ENCODE measurements around the gene CNTROB. TPM values are rescaled to one million over a fixed set of nuclear protein-coding genes. Genes with fewer than 3 reads are reported as not detected.

Gene CNTROB
- total RNA-seq, 2 donors from 2014 or later = 14.0 to 27.0 TPM

DNA sequence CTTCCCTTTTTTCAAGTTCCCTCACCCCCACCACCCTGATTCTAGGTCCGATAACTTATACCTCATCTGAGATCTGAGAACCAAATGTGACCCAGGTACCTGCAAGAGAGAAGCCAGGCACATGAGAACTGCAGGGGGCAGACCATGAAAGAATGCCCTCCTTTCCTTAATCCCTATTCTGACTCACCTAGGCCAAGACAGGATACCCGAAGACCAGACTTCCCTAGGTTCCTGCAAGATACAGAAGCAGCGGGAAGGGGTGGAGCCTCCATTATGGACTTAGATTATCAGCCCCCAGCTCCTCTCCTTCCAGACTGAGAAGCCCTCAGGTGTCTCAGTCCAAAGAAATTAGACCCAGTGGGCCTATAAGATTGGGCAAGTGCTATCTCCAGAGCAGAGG is 4.4 kb upstream of the CNTROB start:
- no peaks in the 10 kb centered on the region for H3K36me3 ChIP-seq (replicated peaks in 1 of 2; ENCODE audit: insufficient read depth in 1 of 2, low read depth in 2 of 2)
- intact Hi-C loops (cut with DNase I) = no loop called here
- no peaks in the 10 kb centered on the region for H3K9me3 ChIP-seq
- WGBS, 2 donors = 58 to 79% methylated on average over 2 to 3 of the region's 3 CpGs
- no peak overlapping the region for H3K27ac ChIP-seq
- TF ChIP-seq, protein P1, sequence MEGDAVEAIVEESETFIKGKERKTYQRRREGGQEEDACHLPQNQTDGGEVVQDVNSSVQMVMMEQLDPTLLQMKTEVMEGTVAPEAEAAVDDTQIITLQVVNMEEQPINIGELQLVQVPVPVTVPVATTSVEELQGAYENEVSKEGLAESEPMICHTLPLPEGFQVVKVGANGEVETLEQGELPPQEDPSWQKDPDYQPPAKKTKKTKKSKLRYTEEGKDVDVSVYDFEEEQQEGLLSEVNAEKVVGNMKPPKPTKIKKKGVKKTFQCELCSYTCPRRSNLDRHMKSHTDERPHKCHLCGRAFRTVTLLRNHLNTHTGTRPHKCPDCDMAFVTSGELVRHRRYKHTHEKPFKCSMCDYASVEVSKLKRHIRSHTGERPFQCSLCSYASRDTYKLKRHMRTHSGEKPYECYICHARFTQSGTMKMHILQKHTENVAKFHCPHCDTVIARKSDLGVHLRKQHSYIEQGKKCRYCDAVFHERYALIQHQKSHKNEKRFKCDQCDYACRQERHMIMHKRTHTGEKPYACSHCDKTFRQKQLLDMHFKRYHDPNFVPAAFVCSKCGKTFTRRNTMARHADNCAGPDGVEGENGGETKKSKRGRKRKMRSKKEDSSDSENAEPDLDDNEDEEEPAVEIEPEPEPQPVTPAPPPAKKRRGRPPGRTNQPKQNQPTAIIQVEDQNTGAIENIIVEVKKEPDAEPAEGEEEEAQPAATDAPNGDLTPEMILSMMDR (IDR thresholded peaks at IDR 0.05) = no peak
- TF ChIP-seq POLR2A (IDR thresholded peaks at IDR 0.05) = no peak
- H3K27me3 ChIP-seq = no peaks in the 10 kb centered on the region
- no peak overlapping the region for H3K4me3 ChIP-seq
- DNase-seq = no peak
- no peak for ATAC-seq
- H3K4me1 ChIP-seq = peaks cover 20% of the 10 kb centered on the region

DNA sequence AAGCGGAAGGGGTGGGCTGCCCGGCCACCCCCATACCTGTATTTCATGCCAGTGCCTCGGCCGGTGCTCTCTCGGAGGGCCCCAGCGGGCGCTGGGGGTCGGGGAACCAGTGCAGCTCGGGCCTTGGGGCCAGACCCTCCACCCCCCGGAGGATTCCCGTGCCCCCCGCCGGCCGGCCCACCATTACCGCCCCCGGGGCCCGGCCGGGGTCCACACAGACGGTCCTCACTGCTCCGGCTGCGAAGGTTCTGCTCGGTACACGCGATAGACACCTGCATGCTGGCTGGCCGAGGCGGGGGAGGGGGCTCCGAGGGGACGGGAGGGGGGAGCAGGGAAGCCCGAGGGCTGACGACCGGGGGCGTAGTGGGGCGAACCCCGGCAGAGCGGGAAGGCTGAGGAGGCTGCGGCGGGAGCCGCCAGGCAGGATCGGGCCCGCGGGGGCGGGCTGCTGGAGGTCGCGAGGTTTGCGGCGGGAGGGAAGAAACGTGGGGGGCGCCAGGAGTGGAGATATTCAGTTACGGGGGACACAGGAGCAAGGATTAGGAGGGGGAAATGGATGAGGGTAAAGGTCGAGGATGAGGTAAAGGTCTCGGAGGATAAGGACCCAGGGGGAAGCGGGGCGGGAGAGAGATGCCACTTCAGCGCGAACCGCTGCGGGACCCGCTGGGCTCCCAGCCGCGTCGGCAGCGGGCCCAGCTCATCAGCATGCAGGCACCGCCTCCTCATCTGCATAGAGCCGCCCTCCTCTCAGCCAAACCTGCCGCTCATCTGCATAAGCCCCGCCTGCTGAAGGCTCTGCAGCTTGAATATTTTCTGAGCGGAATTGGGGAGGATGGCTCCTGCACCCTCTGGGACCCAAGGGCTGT is 2.6 kb upstream of the CNTROB start, which contains the start of gene KCNAB3:
Gene KCNAB3, minus strand, starts transcription at position 699 of the 866 bp plus-strand sequence. Its CDS starts 421 bp downstream, at position 278.
- H3K9me3 ChIP-seq = no peaks in the 10 kb centered on the region
- H3K27ac ChIP-seq = no peak within 1 kb of the TSS
- intact Hi-C loops (cut with DNase I) = loop anchor here (5.0 kb wide), 1 partner anchor 58 kb away; no protein-coding TSS in a partner anchor
- TF ChIP-seq, protein P1 (IDR thresholded peaks at IDR 0.05) = no peak
- no peak for TF ChIP-seq POLR2A (IDR thresholded peaks at IDR 0.05)
- no peaks in the 10 kb centered on the region for H3K27me3 ChIP-seq
- no peaks in the 10 kb centered on the region for H3K36me3 ChIP-seq (replicated peaks in 1 of 2; ENCODE audit: insufficient read depth in 1 of 2, low read depth in 2 of 2)
- WGBS, 2 donors = 72 to 87% methylated on average over 43 to 56 of the region's 67 CpGs
- peaks cover 24% of the 10 kb centered on the region for H3K4me1 ChIP-seq
- ATAC-seq = no peak
- peak in 3 of 4 donors; percentile 19 to 30 (median 26) for DNase-seq
- no peak within 1 kb of the TSS for H3K4me3 ChIP-seq

DNA sequence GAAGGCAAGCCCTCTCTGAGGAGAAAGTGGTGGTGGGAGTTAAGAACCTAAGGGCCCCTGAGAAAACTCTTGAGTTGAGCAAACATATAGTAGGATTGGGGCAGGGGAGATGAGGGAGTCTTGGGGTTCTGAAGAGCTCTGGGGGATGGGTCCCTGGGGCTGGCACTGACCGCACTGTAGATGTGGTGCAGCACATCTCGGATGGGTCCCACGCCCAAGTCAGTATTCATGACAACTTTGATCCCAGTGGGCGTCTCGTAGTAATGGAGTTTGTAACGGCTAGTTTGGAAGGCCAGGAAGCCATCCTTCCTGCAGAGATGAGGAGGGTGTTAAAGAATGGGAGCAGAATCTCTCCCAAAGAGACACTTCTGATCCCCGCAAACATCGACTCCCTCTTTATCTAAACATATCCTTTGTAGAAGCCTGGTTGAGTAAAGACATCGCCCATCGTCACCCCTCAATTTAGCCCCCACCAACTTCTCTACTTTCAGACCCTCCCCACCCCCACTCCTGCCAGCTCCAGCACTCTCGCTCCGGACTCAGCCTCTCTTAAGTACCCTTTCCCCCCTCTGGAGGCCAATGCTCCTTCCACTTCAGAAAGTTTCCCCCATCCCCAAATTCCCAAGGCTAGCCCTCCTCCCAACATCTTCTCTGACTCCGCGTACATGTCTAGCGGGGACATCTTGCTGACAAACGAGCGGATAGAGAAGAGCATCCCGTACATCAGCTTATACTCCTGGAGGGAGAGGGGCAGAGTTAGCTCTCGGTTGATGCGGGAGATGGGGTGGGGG is 970 bp upstream of the CNTROB start:
- Histone ChIP-seq H3K27me3 (no peaks in the 10 kb centered on the region), H3K9me3 (no peaks in the 10 kb centered on the region), H3K4me3 (peak overlapping the region; percentile 47 to 72), H3K36me3 (replicated peaks in 1 of 2; ENCODE audit: insufficient read depth in 1 of 2, low read depth in 2 of 2) (no peaks in the 10 kb centered on the region), H3K27ac (peak overlapping the region; percentile 16 to 80 (median 56)), H3K4me1 (peaks cover 24% of the 10 kb centered on the region)
- DNase-seq = no peak
- intact Hi-C loops (cut with DNase I) = loop anchor here (5.0 kb wide), 1 partner anchor 56 kb away; no protein-coding TSS in a partner anchor
- TF ChIP-seq, protein P1 (IDR thresholded peaks at IDR 0.05) = no peak
- TF ChIP-seq POLR2A (IDR thresholded peaks at IDR 0.05) = no peak
- WGBS, 2 donors = 36 to 45% methylated on average over 20 of the region's 20 CpGs
- ATAC-seq = no peak

DNA sequence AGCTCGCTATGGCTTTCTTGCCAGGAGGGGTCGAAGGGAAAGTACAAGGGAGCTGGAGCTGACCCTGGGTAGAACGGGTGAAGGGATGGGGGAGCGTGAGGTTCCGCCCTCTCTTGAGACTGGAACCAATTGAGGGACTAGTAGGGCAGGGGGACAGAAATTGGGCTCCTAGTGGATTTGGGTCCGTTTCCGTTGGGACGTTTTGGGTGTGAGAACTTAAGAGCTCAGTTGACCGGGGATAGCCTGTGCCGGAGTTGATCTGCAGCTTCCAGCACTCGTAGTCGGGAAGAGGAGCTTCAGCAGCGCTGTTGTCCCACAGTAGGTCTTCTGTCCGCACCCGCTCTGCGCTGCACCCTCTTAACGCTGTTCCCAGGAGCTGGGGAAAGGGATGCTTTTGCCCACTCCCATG is 481 bp downstream of the CNTROB start:
- Histone ChIP-seq H3K4me1 (peaks cover 24% of the 10 kb centered on the region), H3K4me3 (peak overlapping the region; percentile 47 to 59), H3K27ac (peak overlapping the region in 3 of 4 donors; percentile 43 to 80 (median 60)), H3K36me3 (replicated peaks in 1 of 2; ENCODE audit: insufficient read depth in 1 of 2, low read depth in 2 of 2) (peaks cover 0 to 1% of the 10 kb centered on the region in 2 donors), H3K9me3 (no peaks in the 10 kb centered on the region), H3K27me3 (no peaks in the 10 kb centered on the region)
- TF ChIP-seq POLR2A (IDR thresholded peaks at IDR 0.05) = no peak
- TF ChIP-seq, protein P1 (IDR thresholded peaks at IDR 0.05) = no peak
- WGBS, 2 donors = 0 to 1% methylated on average over 16 to 17 of the region's 17 CpGs
- DNase-seq = peak in 2 of 4 donors; percentile 30 to 37
- intact Hi-C loops (cut with DNase I) = loop anchor here (5.0 kb wide), 1 partner anchor 55 kb away; no protein-coding TSS in a partner anchor
- peak; percentile 11 for ATAC-seq

All from body of pancreas (tissue), 4 donors.